HG03066 (cell line): ENCODE data around the gene SMTNL2.

Experiments
- ATAC-seq: cut with Tn5 transposase; IDR thresholded peaks from one replicate; pipeline ENCODE4 v1.9.1; 2021; ENCODE audit warnings: low read depth; ENCODE audit not compliant: unreplicated experiment

SMTNL2 gene

DNA sequence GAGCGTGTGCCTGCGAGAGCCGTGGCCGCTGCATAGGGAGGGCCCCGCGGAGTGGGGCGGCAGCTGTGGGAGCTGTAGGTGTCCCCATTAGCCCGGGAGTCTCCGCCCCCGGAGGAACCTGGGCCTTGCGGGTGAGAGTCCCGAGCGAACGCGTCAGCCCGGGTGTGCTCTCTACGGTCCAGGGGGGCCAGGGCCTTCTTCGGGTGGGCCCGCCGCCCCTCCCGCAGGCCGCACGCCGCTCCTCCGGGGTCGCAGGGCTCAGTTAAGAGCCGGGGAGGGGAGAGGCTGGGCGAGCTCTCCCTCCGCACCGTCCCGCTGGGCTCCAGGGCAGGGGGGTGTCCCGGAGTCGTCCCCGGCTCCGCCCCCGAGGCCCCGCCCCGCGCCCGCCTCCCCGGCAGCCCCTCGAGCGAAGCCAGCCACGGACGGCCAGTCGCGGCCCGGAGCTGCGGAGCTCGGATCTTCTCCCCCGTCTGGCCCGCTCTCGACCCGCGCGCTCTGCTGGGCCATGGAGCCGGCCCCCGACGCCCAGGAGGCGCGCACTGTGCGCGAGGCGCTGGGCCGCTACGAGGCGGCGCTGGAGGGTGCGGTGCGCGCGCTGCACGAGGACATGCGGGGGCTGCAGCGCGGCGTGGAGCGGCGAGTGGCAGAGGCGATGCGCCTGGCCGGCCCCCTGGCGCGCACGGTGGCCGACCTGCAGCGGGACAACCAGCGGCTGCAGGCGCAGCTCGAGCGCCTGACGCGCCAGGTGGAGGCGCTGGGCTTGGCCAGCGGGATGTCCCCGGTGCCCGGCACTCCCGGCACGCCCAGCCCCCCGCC, at the start of gene SMTNL2:
SMTNL2 (plus strand) TSS at position 429 of the 816 bp plus-strand sequence; CDS start at position 506, 77 bp downstream.
- ATAC-seq = no peak

DNA sequence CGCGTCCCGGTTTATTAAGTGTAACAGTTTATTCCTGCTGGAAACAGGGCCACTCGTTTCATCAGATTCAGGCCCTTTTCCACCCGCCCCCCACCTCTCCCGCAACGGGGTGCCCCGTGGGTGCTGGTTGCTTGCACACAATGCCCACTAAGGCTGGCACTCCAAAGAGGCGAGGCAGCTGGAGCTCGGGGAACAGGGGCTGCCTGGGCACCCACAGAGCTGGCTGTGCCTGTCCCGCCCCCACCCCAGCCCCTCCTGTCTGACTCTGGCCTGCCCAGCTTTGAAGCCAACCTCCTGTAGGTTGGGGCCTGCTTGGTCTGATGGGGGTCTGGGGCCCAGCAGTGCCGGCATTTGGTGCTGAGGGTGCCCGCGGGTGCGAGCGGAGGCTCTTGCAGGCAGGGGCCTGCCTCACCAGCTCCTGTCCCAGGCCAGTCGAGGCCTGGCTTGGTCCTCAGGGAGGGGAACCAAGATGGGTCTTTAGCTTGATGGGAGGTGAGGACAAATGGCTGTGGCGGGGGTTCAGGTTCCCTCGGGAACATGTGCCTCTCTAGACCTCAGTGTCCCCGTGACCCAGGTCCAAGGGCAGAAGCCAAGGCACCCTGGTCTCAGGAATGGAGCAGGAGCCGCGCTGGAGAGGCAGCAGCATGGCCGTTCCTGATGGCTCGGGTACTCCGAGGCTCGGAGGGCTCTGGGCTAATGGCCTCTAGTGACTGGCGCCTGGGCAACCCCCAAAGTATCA, 49.2 kb upstream of the SMTNL2 start:
- no peak for ATAC-seq

DNA sequence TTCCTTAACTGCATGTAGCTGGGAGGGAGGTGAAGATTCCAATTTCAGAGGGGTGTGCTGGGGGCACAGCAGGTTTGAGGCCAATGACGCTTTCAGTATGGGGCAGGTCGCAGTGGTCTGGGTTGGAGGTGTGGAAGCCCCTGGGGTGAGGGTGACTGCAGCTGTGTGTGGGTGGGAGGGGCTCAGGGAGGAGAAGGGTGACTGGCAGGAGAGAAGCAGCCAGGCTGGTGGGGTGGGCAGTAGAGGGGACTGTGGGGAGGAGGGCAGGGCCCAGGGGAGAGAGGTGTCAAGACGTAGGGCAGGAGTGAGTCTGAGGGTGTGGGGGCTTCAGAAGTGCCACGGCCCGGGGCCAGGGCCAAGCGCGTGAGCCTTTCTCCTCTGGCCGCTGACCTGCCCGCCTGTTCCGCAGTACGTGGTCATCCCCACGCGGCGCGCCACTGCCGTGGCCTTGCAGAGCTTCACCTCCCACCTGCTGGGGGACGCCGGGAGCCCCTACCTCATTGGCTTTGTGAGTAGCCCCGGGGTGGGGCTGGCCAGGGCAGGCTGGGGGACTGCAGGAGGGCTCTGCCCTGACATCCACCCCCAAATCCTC, 48.6 kb upstream of the SMTNL2 start:
- no peak for ATAC-seq

DNA sequence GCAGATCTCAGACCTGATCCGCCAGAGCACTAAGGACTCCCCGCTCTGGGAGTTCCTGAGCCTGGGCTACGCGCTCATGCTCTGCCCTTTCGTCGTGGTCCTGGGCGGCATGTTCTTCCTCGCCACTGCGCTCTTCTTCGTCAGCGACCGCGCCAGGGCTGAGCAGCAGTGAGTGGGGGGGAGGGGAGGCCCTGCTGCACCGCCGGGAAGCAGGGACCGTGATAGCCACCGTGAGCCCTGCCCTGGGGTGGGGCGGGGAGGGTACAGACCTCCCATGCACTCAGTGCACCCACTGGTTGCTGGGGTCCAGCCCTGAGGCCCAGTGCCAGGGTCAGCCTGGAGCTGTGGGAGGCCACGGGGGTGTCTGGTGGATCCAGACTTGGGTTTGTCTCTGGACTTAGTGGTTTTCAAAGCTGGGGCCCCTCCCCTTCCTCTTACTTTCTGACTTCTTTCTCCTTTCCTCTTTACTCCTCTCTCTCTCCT, 48.0 kb upstream of the SMTNL2 start:
- ATAC-seq = no peak

DNA sequence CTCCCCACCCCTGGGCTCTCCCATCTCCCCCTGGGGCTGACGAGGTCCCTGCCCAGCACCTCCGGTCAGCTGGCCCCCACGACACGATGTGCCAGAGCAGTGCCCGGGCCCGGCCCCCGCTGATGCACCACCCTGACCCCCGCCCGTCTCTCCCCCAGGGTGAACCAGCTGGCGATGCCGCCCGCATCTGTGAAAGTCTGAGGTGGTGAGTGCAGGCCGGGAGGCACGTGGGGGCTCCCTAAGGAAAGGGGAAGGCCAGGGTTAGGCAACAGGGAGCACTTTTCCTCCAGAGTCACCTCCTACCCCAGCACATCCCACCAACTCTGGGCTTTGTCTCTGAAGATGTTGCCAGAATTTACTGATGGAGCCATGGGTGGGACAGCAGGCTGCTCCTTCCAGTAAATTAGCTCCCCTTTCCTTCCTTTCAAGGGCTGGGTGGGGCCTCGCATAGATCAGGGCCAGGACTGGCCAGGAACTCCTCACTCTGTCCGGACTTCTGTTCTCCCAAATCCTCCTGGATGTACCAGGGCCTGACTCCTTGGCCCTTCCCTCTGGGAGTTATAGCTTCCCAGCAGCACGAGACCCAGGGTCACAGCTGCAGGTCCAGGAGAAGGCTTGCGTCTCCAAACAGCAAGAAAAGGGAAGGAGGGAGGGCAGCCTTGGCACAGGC, 47.5 kb upstream of the SMTNL2 start:
- no peak for ATAC-seq

DNA sequence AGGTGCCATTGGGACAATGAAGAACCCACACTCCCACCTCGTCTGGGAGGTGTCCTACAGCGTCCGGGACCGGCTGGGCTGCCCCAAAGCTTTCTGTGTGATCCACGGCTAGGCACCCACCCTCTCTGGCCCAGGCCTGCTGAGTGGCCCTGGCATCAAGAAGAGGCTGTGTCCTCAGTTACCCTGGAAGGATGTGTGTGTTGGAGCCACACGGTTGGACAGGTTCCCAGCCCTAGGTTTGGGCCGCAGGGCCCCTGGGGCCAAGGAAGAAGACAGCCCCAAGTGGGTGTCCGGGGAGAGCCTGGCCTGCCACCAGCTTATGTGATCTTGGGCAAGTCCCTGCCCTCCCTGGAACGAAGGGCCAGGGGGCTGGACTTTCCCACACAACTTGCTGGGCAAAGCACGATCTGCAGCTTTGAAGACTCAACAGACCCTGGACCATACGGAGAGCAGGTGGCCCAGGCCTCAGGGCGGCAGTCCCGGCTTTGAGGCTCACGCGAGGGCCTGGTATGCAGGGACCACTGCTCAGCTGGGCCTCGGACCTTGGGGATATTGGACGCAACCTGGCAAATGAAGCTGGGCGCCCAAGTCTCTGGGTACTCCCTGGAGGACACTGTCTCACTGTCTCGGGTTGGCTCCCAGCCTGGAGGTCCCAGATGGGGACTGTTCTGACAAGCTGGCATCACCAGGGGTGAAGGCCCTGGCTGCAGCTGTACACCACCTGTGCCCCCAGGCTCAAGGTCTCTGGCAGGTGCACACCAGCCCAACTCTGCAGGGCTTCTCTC, 46.7 kb upstream of the SMTNL2 start:
- no peak for ATAC-seq

DNA sequence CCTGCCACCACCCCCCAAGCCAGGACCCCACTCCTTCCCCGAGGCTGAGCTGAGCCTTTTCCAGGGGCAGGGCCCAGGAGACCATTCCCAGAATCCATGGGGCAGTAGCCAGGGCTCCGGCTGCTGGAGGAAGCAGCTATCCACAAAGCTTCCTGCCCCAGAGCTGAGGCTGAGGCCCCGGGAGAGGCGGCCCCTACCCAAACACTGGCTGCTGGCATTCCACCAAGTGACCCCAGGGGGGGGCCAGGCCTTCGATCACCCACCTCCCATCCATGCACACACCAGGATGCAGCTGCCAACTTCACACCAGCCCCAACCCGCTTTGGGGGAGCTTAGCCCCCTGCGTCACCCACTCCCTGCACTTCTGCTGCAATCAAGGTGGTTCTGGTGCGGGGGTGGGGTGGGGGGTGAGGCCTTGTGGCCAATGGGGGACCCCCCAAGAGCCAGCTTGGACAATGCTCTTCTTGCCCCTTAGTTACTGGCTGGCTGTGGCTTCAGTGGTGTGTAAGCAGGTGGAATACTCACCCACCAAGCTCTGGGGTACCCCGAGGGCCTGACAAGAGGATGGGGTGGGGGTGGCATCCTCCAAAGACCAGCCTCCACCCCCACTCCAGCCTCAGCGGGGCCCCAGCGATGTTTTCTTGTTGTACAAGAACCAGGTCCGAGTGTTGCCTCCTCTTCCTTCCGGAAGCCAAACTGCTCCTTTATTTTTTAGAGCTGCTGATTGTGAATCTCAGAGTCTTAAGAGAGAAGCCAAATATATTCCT, 45.9 kb upstream of the SMTNL2 start:
- no peak for ATAC-seq

DNA sequence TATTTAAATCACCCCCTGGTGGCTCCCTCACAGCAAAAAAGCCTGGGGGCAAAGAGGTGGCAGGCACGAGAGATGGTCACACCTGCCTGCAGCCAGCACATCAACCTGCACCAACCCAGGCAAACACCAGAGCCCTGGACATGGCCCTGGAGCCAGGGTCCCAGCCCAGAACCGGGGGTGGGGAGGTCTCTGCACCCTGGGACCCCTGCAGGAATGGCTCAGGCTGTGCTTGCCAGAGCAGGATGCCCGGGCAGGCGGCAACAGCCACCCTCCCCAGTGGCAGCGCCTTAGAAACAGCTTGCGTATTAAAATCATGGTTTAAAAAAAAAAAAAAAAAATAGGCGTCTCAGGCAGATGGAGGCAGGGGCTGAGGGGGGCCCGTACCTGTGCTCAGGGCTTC, 45.3 kb upstream of the SMTNL2 start:
- ATAC-seq = no peak

DNA sequence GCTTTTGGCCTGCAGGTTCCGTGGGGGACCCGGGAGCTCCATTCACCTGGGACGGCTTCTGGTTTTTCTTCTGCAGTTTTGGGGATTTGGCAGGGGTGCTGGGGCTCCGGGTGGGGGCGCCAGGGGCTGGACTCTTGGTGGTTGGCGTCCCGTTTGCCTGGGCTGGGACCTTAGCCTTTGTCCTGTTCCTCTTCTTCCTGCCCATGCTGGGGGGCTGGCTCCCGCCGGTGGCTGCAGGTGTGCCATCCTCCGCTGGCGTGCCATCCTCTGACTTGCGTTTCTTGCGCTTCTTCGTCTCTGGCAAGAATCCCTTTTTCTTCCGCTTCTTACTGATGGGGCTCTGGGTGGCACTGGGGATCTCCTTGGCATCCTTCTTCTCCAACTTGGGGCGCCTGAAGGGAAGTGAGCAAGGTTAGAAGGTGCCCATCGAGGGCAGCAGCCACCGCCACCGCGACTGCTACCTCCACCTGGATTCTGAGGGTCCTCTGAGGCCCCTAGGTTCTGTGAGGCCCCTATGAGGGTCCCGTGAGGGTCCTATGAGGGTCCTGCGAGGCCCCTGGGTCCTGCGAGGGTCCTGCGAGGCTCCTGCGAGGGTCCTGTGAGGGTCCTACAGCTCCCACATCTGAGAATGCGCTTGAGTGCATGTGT, 44.6 kb upstream of the SMTNL2 start:
- ATAC-seq = no peak

DNA sequence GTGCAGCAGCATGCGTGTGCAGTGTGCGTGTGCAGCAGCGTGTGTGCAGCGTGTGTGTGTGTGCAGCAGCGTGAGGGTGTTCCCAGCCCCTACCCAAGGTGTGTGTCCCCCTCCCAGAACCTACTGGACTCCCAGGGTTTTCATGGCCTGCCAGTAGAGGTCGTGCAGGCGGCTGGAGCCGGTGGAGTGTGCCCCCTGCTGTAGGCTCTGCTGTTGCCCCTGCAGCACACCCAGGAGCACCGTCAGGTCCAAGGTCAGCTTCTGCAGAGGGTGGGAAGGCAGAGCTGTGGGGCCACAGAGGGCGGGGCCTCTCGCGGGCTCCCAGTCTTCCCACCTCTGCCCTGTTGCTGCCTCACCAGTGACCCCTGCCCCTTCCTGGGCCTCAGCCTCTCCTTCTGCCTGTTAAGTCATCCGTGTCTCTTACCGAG, 44.1 kb upstream of the SMTNL2 start:
- ATAC-seq = no peak

DNA sequence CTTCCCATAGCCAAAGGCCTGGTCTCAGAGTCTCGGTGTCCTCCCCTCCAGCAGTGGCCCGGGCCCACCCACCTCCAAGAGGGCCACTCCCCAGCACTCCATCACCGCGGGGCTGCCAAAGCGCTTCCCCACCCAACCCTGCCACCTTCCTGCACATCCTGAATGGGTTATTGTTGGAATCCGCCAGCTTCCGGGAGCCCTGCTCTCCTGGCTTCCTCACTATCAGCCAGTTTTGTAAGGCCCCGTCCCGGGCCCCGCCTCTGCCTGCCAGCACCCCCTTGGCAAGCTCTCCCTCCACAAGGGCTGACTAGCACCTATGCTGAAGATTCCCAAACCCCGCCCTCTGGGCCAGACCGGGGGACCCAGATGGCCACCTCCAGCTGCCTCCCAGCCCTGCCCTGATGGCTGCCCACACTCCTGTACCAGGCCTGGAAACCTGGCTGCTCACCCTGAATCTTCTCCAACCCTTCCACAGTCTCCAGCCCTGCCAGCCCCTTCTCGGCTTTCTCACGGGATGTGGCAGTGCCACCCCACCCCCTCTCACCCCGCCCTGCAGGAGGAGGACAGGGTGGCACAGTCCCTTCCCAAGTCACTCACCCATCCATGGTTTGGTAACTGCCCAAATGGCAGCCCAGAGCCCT, 43.5 kb upstream of the SMTNL2 start:
- ATAC-seq = no peak

DNA sequence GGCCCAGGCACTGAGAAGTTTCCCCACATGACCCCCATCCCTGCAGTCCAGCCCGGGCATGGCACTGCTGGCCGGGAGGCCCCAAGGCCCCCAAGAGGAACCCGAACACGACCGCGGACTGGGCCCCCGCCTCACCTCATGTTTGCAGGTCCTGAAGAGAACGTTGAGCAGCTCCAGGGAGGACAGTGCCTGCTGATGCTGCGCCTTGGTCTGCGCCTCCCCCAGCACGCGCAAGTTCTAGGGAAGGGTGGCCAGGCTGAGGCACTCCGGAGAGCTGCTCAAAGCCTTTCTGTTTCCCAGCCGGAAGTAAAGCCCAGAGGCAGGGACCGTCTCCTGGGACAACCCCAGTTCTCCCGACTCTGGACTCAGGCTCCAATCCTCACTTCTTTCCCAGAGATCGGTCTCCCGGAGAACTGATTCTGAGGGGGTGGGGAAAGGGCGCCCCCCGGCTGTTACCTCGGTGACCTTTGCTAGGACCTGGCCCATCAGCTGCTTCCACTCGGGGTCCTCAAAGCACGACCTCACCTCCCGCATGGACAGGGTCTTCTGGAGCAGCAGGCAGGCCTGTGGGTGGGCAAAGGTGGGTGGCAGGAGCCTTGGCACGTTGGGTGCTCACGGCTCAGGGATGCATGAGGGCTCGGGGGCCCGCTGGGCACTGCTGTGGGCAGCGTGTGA, 42.9 kb upstream of the SMTNL2 start:
- ATAC-seq = no peak

DNA sequence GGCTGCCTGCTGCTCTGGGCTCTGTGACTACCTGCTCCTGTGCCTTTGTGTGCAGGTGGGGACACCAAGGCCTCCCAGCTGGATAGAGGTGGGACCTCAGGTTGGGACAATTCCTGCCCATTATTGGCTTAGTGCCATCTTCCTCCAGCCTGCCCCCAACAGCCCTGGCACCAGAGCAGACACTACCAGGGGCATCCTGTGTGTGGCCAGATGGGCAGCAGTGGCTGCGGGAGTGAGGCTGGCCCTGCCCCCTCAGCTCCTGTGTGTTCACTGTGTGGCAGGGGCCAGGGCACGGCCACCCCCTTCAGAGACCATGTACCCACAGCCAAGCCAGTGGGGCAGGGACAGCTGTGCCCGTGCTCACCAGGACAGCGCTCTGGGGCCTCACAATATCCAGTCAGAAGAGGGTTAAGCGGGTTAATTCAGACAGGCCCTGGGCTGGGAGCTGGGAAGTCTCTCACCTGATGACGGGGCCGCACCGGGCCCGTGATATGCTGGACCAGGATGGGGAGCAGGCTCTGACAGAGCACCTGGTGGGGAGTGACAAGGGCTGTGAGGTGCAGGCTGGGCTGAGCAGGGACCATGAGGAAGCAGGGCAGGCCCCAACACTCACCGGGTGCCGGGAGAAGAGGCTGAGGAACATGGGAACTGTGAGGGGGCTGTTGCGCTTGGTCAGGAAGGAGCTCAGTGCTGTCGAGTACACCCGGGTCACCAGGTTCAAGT, 42.2 kb upstream of the SMTNL2 start:
- no peak for ATAC-seq

DNA sequence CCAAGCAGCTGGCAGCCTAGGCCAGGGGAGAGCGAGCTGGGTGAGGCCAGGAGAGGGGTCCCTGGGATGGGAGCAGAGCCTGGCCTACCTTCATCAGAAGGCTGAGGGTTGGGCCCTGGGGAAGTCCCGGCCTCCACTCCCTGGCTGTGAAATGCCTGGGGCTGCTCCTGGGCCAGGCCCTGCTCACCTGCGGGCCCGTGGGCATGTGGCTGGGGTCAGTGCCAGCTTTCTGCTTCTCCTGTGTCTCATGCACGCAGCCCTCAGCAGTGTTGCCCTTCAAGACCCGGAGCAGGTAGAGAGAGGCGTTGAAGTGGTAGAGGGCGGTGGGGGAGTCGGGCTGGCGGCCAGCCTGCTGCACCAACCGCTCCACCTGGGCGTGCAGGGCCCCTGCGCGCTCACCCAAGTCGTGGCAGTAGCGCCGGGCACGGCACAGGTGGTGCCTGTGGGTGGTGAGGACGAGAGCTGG, 41.6 kb upstream of the SMTNL2 start:
- ATAC-seq = no peak

DNA sequence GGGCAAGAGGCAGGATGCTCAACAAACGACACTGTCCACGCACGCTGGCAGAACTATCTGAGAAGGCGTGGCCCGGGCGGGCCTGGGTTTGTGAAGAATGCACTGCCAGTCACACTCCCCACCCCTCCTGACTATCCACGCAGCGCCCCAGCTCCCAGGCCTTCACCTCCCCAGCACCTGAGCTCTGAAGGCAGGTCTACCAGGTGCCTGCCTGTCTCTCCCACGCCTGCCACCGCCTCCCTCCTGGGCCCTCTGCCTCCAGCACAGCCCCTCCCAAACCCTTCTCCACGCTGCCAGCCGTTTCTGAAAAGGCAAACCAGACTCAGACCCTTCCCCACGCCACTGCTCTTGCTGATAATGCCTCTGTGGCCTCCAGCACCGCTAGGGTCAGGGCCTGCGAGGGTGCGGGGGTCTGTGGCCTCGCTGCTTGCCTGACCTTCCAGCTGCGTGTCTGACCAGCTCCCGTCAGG, 40.7 kb upstream of the SMTNL2 start:
- no peak for ATAC-seq

DNA sequence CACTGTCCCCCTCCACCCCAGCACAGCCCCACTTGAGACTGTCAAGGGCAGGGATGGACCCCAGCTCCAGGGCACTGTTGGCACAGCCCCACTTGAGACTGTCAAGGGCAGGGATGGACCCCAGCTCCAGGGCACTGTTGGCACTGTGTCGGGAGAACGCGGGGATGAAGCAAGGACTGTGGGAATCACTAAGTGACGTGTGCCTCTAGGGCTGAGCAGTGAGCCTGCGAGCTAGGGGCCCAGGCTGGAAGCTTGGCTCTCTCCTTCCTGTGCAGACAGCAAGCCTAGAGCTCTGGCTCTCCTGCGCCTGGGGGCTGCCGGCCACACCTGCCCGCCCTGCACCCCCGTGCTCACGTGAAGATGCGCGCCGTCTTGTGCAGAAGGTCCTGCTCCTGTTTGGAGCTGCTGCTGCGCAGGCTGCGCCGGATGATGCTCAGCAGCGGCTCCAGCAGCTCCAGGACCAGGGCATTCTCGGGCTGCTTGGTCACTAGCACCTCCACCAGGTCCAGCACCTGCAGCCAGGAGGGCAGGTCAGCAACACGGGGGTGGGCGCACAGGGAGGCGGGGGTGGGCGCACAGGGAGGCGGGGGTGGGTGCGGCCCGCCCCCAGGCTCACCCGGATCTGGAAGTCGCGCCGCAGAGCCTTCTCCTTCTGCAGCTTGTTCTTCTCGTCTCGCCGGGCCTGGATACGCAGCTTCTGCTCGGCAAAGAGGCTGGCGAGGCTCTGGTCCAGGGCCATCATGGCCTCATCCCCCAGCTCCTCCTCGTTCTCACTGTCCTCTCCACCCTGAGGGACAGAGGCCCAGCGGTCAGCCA, 40.0 kb upstream of the SMTNL2 start:
- ATAC-seq = no peak
